Left kidney (tissue), 2 donors: Measurements from ENCODE around the gene CDC45. TPM values are rescaled to one million over a fixed set of nuclear protein-coding genes. Genes with fewer than 3 reads are reported as not detected.

Source experiments
- DNase-seq: peaks from one replicate; pipeline ENCODE4 v3.0.0-alpha.2; 2013
- polyA plus RNA-seq: library from polyadenylated mRNA; unstranded; fragments of 120-200 nt; gene quantifications from one replicate; pipeline ENCODE4 v1.2.1, GENCODE V29; 2013; ENCODE audit not compliant: insufficient read length

Gene CDC45
- polyA plus RNA-seq, 1 donor, result 25.2 TPM

- peak; percentile 90 for DNase-seq
These were observed 32.2 kb upstream of the CDC45 start, which contains the start of gene C22orf39 for GRCh38 chr22:19447330-19448075. Gene C22orf39 (minus strand): TSS chr22:19447711. CDS start chr22:19447688, 23 bp downstream.

GRCh38 chr22:19448076-19448607 lies 31.6 kb upstream of the CDC45 start:
- DNase-seq, result peak; percentile 47

- DNase-seq, result no peak
These were observed 30.8 kb upstream of the CDC45 start for GRCh38 chr22:19448739-19449421.

- DNase-seq, result no peak
These were observed 30.3 kb upstream of the CDC45 start for GRCh38 chr22:19449422-19449767.

DNA sequence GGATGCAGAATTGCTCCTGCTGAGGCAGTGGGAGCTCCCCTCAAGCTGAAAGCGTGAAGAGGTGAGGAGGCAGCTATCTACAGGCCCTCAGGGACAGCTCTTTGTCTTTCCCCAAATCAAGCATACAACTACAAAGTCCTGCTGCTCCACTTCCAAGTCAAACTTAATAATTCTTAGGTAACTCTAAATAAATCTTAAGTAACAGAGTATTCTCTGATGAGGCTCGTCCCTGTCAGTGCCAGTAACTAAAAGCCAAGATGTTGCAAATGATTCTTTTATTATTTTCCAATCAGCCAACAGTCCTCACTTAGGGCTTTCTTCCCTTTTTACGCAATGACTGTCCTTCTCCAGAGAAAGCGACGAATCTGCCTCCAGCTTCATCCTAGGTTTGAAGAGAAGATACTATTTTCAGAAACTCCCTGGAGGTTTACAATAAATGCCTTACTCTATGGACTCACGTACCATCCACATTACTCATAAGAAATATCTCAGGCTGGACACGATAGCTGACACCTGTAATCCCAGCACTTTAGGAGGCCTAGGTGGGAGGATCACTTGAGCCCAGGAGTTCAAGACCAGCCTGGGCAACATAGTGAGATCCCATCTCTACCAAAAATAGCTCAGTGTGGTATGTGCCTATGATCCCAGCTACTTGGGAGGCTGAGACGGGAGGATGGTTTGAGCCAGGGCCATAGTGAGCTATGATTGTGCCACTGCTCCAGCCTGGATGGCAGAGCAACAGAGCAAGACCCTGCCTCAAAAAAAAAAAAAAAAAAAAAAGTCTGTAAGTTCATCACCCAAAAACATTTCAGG lies 29.2 kb upstream of the CDC45 start:
- no peak for DNase-seq

DNA sequence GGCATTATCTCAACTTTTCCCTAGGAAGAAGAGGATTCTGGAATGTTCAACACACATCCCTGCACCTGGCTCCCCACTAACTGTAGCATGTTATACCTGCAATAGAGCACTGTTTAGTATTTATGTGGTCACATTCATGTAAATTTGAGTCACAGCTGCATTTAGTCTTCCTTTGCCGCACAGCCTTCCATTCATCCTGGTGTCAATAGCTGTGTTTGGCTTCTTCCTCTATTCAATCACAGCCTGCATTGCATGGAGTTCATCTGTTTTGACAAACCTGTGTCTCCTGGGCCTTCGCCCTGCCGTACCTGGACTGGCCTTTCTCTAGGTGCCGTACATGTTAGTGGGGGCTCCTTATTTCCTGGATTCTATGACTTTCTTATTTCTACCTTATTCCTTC lies 28.1 kb upstream of the CDC45 start:
- DNase-seq, result no peak

GRCh38 chr22:19453718-19454117 lies 26.0 kb upstream of the CDC45 start:
- DNase-seq, result no peak

- no peak for DNase-seq
These were observed 25.6 kb upstream of the CDC45 start for GRCh38 chr22:19454156-19454555.

- DNase-seq, result no peak
These were observed 24.7 kb upstream of the CDC45 start for GRCh38 chr22:19455033-19455432.

GRCh38 chr22:19455585-19456370 lies 23.9 kb upstream of the CDC45 start:
- no peak for DNase-seq

GRCh38 chr22:19456541-19456940 lies 23.2 kb upstream of the CDC45 start:
- DNase-seq, result no peak

DNA sequence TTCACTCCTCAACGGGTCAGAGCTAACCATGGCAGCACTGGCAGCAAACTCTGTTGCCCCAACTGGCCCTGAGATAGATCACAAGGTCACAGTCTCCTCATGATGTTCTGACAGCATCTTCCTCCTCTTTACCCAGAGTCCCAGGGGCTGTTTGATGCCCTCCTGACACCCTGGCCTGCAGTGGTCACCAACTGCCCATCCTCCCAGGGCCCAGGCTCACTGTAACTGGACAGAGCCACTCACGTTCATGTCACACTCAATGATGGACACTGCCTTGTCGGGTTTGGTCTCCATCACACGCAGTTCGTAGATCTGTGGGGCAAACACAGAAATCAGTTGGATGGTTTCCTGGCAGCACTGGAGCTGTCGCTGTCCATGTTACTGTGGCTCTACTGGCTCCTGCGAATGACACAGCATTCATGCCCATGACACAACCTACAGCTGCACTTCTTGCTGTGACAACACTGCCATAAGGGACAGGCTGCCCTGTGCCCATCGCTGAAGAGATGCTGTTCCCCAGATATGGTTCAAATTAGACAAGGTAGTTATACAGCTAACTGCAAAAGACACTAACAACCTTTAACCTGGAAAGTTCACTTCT lies 21.8 kb upstream of the CDC45 start:
- no peak for DNase-seq

DNA sequence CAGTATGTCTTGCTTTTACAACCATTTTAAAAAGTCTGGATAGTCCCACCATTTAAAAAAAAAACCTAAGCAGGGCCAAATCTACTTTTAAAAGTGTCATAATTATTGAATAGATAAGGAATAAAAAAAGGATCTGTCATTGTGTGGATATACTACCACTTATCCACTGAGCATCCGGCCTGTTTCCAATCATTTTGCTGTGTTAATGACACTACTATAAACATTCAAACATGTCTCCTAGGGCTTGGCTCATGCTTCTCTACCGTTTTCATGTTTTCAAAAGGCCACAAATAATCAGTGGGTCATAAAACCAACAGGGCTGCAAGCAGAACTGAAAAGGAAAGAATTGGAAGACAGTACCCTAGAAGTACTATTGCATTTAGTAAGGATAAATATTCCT lies 19.7 kb upstream of the CDC45 start:
- DNase-seq, result no peak

- no peak for DNase-seq
These were observed 18.2 kb upstream of the CDC45 start for GRCh38 chr22:19461506-19461905.

DNA sequence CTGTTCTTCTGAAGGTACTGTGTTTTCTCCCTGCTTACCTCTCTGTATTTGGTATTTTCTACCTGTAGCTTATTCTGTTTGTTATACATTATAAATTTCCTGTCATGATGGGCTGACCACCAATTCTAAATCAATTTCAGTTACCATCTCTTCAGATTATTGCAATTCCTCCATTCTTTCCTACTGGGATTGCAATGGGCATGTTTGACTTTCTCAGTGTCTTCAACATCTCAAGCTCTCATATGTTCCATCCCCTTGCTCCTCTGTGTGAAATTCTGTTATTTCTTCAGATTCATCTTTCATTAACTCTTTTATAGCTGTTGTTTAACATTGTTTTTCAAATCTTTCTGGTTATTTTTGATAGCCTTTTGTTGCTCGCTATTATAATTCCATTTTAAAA lies 16.7 kb upstream of the CDC45 start:
- no peak for DNase-seq

GRCh38 chr22:19463491-19464469 lies 15.9 kb upstream of the CDC45 start:
- no peak for DNase-seq

DNA sequence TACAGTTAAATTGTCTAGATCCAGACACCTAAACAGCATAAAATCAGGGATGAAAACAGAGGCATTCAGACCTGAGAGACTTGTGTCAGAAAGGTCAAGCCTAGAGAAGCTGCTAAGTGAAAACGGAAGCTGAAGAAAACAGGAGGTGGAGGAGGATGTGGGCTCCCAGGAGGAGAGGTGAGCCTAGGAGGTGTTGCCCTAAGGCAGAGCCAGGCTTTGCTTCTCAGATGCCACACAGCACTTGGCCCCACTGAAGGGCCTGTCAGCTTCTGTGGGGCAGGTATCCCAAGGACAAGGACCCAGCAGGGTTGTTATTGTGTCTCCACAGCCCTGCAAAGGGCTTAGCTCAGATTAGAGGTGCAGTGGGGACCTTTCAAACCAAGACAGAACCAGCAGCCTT lies 15.2 kb upstream of the CDC45 start:
- no peak for DNase-seq

DNA sequence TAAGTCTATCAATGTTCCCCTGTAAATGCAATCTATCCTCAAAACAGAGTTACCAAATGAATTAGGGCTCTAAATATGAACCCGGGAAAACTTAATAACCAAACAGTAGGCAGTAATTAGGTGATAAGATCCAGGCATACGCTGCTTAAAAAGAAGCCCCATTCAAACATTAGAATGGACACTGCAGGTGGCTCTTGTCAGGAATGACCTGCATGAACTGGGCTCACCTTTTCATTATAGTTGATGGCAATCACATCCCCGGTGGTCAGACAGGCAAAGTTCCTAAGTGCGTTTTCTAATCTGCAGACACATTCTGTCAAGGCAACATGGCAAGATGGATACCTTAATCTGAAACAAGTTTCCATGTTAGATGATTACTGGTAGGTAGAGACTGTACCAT lies 14.7 kb upstream of the CDC45 start:
- no peak for DNase-seq

GRCh38 chr22:19466126-19466716 lies 13.5 kb upstream of the CDC45 start:
- no peak for DNase-seq
